Progenitor cell of endocrine pancreas (in vitro differentiated cells): ENCODE measurements around the gene FOXM1. TPM values are rescaled to one million over a fixed set of nuclear protein-coding genes. Genes with fewer than 3 reads are reported as not detected.
"Not testable (repeated sequence)": the region's sequence is repeated elsewhere in the genome, so short reads cannot be mapped to it uniquely, and the experiment has no call there.

ENCODE experiments used
- DNase-seq: peaks from one replicate; pipeline ENCODE4 v3.0.0; 2021; ENCODE audit warnings: low spot score; ENCODE audit not compliant: unreplicated experiment
- H3K27ac Mint-ChIP-seq: 2 replicates; pipeline ENCODE4 v1.8.0; 2021; ENCODE audit warnings: mild to moderate bottlenecking, moderate library complexity, mixed read lengths
- H3K27me3 Mint-ChIP-seq: 2 replicates; pipeline ENCODE4 v1.8.0; 2021; ENCODE audit warnings: mixed read lengths
- H3K36me3 Mint-ChIP-seq: 2 replicates; pipeline ENCODE4 v1.8.0; 2022; ENCODE audit warnings: mixed read lengths; ENCODE audit not compliant: insufficient read depth
- H3K4me1 Mint-ChIP-seq: 2 replicates; pipeline ENCODE4 v1.8.0; 2021; ENCODE audit warnings: low read depth, mixed read lengths
- H3K4me3 Mint-ChIP-seq: 2 replicates; pipeline ENCODE4 v1.8.0; 2021; ENCODE audit warnings: low read depth, mild to moderate bottlenecking, moderate library complexity, mixed read lengths
- H3K9me3 Mint-ChIP-seq: 2 replicates; pipeline ENCODE4 v1.8.0; 2021; ENCODE audit warnings: low read depth, mixed read lengths
- total RNA-seq: library from RNA; stranded (reverse); gene quantifications from 2 replicates; pipeline ENCODE4 v1.2.1, GENCODE V29; 2021
- TF ChIP-seq, protein P1 (sequence below): fragments of 200-600 bp; sonication (generic); IDR thresholded peaks from one replicate; pipeline ENCODE4 v1.5.0; 2021; ENCODE audit warnings: antibody characterized with exemption, mild to moderate bottlenecking; ENCODE audit not compliant: unreplicated experiment

The FOXM1 gene
- total RNA-seq, 1 donor from 2014 or later: 92.2 TPM

DNA sequence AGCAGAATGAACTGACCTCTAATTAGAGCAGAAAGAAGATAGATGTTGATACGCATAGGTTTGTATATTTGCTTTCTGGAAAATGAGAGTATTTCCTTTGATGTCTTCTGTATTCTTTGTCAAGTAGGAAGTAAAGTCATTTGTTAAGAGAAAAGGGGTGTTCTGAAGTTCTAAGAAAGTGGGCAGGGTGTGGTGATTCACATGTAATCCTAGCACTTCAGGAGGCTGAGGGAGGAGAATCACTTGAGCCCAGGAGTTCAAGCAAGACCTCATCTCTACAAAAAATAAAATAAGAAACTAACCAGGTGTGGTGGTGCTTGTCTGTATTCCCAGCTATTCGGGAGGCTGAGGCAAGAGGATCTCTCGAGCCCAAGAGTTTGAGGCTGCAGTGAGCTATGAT is 2.9 kb upstream of the FOXM1 start:
- peaks cover 14% of the 10 kb centered on the region for H3K36me3 Mint-ChIP-seq
- DNase-seq: no peak
- no peaks in the 10 kb centered on the region for H3K9me3 Mint-ChIP-seq
- no peaks in the 10 kb centered on the region for H3K27me3 Mint-ChIP-seq
- H3K4me1 Mint-ChIP-seq: peaks cover 22% of the 10 kb centered on the region
- TF ChIP-seq, protein P1, sequence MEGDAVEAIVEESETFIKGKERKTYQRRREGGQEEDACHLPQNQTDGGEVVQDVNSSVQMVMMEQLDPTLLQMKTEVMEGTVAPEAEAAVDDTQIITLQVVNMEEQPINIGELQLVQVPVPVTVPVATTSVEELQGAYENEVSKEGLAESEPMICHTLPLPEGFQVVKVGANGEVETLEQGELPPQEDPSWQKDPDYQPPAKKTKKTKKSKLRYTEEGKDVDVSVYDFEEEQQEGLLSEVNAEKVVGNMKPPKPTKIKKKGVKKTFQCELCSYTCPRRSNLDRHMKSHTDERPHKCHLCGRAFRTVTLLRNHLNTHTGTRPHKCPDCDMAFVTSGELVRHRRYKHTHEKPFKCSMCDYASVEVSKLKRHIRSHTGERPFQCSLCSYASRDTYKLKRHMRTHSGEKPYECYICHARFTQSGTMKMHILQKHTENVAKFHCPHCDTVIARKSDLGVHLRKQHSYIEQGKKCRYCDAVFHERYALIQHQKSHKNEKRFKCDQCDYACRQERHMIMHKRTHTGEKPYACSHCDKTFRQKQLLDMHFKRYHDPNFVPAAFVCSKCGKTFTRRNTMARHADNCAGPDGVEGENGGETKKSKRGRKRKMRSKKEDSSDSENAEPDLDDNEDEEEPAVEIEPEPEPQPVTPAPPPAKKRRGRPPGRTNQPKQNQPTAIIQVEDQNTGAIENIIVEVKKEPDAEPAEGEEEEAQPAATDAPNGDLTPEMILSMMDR: no peak
- no peak overlapping the region for H3K4me3 Mint-ChIP-seq
- H3K27ac Mint-ChIP-seq: no peak overlapping the region

DNA sequence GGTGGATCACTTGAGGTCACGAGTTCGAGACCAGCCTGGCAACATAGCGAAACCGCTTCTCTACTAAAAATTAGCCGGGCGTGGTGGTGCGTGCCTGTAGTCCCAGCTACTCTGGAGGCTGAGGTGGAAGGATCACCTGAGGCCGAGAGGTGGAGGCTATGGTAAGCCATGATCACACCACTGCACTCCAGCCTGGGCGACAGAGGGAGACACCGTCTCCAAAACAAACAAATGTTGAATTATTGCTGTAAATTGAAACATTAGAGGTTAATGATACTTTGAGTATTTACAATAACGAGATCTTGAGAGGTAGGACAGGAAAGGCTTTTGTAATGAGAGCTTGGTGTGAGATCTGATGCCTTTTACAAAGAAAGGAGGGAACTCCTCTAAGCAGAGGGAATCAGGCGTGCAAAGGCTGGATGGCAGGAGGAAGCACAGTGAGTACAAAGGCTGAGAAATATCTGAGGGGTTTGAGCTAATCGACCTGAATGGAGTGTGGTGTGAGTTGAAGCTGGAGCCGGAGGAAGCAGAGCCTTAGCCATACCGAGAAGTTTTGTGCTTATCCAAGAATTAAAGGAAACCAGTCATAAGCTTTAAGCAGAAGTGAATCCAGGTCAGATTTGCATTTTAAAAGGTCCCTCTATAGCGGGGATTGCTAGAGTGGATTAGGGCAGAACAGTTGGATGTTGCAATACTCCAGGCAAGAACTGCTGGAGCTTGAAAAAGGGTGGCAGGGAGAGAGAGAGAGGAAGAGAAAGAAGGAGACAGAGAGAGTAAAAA is 1.2 kb upstream of the FOXM1 start:
- DNase-seq: no peak
- peaks cover 9% of the 10 kb centered on the region for H3K36me3 Mint-ChIP-seq
- TF ChIP-seq, protein P1: no peak
- H3K9me3 Mint-ChIP-seq: no peaks in the 10 kb centered on the region
- peak overlapping the region; percentile 95 for H3K4me3 Mint-ChIP-seq
- H3K4me1 Mint-ChIP-seq: peaks cover 25% of the 10 kb centered on the region
- no peaks in the 10 kb centered on the region for H3K27me3 Mint-ChIP-seq
- peak overlapping the region; percentile 98 for H3K27ac Mint-ChIP-seq

DNA sequence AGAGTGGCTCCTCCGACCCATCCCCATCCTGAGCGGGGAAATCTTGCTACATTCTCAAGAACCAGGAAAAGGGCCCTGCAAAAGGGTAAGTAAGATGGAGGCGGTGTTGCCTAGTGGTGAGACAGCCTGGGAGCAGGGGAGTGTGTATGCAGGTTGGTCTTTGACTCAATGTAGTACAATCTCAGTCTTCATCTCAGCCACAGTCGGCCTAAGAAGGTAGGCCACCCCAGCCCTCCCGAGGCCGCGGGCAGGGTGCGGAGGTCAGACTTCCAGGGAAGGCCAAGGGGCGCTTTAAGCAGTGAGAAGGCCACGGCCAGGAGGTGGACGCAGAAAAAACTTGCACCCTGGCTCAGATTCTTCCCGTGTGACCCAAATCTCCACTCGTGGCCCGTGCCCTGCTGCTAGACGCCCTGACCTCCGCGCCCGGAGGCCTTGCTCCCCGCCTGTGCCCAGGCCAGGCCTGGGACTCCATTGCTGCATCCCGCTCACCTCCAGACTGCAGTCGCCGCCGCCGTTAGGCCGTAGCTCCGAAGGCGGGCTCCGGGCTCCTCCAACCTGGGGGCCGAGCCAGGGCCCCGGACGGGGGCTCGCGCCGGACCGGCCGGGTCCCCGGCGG is 435 bp downstream of the FOXM1 start:
- Mint-ChIP-seq H3K4me1 (peaks cover 25% of the 10 kb centered on the region), H3K27ac (peak overlapping the region; percentile 65), H3K4me3 (peak overlapping the region; percentile 71), H3K36me3 (peaks cover 11% of the 10 kb centered on the region), H3K27me3 (no peaks in the 10 kb centered on the region), H3K9me3 (no peaks in the 10 kb centered on the region)
- TF ChIP-seq, protein P1: no peak
- no peak for DNase-seq

DNA sequence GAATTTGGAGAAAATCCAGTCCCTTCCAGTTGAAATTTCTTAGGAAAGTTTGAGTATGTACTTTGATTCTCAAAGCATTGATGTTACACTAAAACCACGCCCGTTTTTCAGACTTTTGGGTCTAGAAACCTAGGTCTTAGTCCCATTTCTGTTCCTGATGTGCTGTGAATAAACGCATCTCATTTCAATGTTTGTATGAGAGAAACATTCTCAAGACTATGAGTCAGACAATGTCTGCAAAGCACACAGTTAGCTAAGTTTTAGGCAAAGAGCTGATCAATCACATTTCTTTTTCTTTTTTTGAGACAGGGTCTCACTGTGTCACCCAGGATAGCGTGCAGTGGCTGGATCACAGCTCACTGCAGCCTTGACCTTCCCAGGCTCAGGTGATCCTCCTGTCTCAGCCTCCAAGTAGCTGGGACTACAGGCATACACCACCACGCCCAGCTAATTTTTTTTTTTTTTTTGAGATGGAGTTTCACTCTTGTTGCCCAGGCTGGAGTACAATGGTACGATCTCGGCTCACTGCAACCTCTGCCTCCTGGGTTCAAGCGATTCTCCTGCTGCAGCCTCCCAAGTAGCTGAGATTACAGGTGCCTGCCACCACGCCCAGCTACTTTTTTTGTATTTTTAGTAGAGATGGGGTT is 7.9 kb downstream of the FOXM1 start:
- not testable (repeated sequence) for H3K9me3 Mint-ChIP-seq
- H3K36me3 Mint-ChIP-seq: peaks cover 19% of the 10 kb centered on the region

DNA sequence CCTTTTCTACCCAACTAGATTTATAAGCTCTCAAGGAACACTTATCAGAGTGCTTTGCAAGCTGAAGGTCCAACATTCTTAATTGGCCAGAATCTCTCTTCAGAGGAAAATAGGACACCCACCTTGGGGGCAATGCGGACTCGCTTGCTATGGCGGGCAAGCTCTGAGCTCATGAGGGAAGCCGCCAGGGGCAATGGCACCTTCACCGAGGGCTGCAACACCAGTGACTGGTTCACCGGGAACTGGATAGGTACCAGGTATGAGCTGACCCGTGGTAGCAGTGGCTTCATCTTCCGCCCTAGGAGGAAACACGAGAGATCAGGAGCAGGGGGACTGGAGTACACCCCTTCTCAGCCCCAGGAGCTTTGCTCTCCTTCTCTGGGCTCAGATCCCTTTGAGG is 12.8 kb downstream of the FOXM1 start:
- TF ChIP-seq, protein P1: no peak
- no peak for DNase-seq
- Mint-ChIP-seq H3K4me1 (no peaks in the 10 kb centered on the region), H3K27me3 (no peaks in the 10 kb centered on the region), H3K27ac (no peak overlapping the region), H3K9me3 (no peaks in the 10 kb centered on the region), H3K36me3 (peaks cover 26% of the 10 kb centered on the region), H3K4me3 (no peak overlapping the region)

More for the DNA sequence above, 7.9 kb downstream of the FOXM1 start:
- H3K27me3 Mint-ChIP-seq, DNase-seq, H3K4me3 Mint-ChIP-seq, H3K4me1 Mint-ChIP-seq, H3K27ac Mint-ChIP-seq: not testable (repeated sequence)

DNA sequence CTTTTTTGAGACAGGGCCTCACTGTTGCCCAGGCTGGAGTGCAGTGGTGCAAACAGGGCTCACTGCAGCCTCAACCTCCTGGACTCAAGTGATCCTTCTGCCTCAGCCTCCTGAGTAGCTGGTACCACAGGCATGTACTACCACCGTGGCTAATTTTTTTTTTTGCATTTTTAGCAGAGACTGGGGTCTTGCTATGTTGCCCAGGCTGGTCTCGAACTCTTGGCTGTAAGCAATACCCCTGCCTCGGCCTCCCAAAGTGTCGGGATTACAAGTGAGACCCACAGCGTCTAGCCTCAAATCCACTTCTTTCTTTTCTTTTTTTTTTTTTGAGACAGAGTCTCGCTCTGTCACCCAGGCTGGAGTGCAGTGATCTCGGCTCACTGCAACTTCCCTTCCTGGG is 13.6 kb downstream of the FOXM1 start:
- H3K4me1 Mint-ChIP-seq, H3K27ac Mint-ChIP-seq, DNase-seq, H3K4me3 Mint-ChIP-seq, H3K27me3 Mint-ChIP-seq, H3K9me3 Mint-ChIP-seq: not testable (repeated sequence)
- H3K36me3 Mint-ChIP-seq: peaks cover 27% of the 10 kb centered on the region
